Measurements from ENCODE around the gene MYNN. TPM values are rescaled to one million over a fixed set of nuclear protein-coding genes. Genes with fewer than 3 reads are reported as not detected.

MYNN gene
- total and polyA plus RNA-seq, 4 donors = 4.2 to 11.6 (median 9.1) TPM

- DNase-seq (ENCODE audit: low spot score) = no peak
- H3K9me3 ChIP-seq (ENCODE audit: control insufficient read depth in 4 of 4, low read length in 3 of 4) = no peaks in the 10 kb centered on the region
- 84% methylated on average over 5 of the region's 5 CpGs for WGBS
- no peak overlapping the region for H3K4me3 ChIP-seq (ENCODE audit: low read depth in 1 of 3, low read length in 3 of 3)
- no peaks in the 10 kb centered on the region for H3K27me3 ChIP-seq (ENCODE audit: control insufficient read depth in 4 of 4, insufficient read depth in 4 of 4, low read length in 3 of 4)
- H3K36me3 ChIP-seq (ENCODE audit: control insufficient read depth in 4 of 4, insufficient read depth in 3 of 4, low read depth in 1 of 4, low read length in 3 of 4) = no peaks in the 10 kb centered on the region
- no peaks in the 10 kb centered on the region for H3K4me1 ChIP-seq (ENCODE audit: control insufficient read depth in 4 of 4, insufficient read depth in 4 of 4, low read length in 3 of 4)
- no peak overlapping the region for H3K9ac ChIP-seq (ENCODE audit: low read depth in 1 of 2, low read length in 2 of 2)
- TF ChIP-seq JUND (IDR thresholded peaks at IDR 0.05) (no peak), SP1 (IDR thresholded peaks at IDR 0.05) (no peak), TAF1 (conservative IDR thresholded peaks at IDR 0.05) (no peak), HNF4G (IDR thresholded peaks at IDR 0.05) (no peak), FOXA2 (IDR thresholded peaks at IDR 0.05) (no peak), ZBTB33 (IDR thresholded peaks at IDR 0.05) (no peak), FOXA1 (IDR thresholded peaks at IDR 0.05) (no peak), ATF3 (IDR thresholded peaks at IDR 0.05) (no peak), REST (IDR thresholded peaks at IDR 0.05) (no peak), HNF4A (conservative IDR thresholded peaks at IDR 0.05) (no peak), GABPA (IDR thresholded peaks at IDR 0.05 in 1 of 2, conservative IDR thresholded peaks at IDR 0.05 in 1 of 2) (no peak), RAD21 (IDR thresholded peaks at IDR 0.05) (no peak), EGR1 (IDR thresholded peaks at IDR 0.05; ENCODE audit: low read depth in 2 of 2) (no peak)
- no peak overlapping the region for H3K27ac ChIP-seq (ENCODE audit: low read depth in 1 of 2, low read length in 2 of 2)
Observed at GRCh38 chr3:169836078-169836941, 63.1 kb downstream of the MYNN start.

- WGBS = 91% methylated on average over 3 of the region's 3 CpGs
- Histone ChIP-seq H3K9ac (ENCODE audit: low read depth in 1 of 2, low read length in 2 of 2) (no peak overlapping the region), H3K27me3 (ENCODE audit: control insufficient read depth in 4 of 4, insufficient read depth in 4 of 4, low read length in 3 of 4) (no peaks in the 10 kb centered on the region), H3K27ac (ENCODE audit: low read depth in 1 of 2, low read length in 2 of 2) (no peak overlapping the region), H3K4me1 (ENCODE audit: control insufficient read depth in 4 of 4, insufficient read depth in 4 of 4, low read length in 3 of 4) (no peaks in the 10 kb centered on the region), H3K9me3 (ENCODE audit: control insufficient read depth in 4 of 4, low read length in 3 of 4) (no peaks in the 10 kb centered on the region), H3K36me3 (ENCODE audit: control insufficient read depth in 4 of 4, insufficient read depth in 3 of 4, low read depth in 1 of 4, low read length in 3 of 4) (no peaks in the 10 kb centered on the region), H3K4me3 (ENCODE audit: low read depth in 1 of 3, low read length in 3 of 3) (no peak overlapping the region)
- no peak for TF ChIP-seq YY1 (IDR thresholded peaks at IDR 0.05)
- no peak for DNase-seq (ENCODE audit: low spot score)
Observed at GRCh38 chr3:169836942-169837275, 63.7 kb downstream of the MYNN start.

Measured in liver (tissue), 9 donors.